Measurements from ENCODE around the gene INHBE.
"Not testable (repeated sequence)": the region's sequence is repeated elsewhere in the genome, so short reads cannot be mapped to it uniquely, and the experiment has no call there.

Gene INHBE

DNA sequence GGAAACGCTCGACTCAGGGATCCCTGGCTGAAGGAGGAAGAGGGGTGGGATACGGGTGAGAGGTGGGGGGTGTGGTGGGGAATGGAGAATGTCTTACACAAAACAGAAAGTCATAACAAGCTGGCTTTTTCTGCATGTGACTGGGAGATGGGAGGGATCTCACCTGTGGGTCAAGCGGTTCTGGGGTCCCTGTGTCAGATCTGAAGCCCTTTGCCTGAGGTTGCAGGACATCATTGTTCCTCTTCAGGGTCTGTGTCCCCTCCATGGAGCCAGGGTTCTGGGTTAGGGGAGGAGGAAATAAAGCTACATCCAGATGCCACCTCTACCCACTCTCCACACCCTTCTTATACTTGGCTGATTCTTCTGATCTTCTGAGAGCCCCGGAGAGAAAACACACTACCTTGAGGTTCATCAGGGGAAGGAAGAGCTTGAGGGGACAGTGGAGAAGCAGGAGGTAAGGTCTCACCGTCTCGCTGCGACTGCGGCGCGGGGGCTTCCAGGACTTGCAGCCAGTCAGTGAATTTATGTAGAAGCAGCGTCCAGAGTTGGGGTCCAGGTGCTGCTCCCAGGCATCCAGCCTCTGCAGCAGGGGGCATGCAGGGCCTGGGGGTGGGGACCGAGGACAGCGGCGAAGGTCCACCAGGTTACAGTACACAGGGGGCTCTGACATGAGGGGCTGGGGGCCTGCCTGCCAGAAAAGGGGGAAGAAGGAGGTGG, 22.0 kb downstream of the INHBE start:
- no peak for DNase-seq

DNA sequence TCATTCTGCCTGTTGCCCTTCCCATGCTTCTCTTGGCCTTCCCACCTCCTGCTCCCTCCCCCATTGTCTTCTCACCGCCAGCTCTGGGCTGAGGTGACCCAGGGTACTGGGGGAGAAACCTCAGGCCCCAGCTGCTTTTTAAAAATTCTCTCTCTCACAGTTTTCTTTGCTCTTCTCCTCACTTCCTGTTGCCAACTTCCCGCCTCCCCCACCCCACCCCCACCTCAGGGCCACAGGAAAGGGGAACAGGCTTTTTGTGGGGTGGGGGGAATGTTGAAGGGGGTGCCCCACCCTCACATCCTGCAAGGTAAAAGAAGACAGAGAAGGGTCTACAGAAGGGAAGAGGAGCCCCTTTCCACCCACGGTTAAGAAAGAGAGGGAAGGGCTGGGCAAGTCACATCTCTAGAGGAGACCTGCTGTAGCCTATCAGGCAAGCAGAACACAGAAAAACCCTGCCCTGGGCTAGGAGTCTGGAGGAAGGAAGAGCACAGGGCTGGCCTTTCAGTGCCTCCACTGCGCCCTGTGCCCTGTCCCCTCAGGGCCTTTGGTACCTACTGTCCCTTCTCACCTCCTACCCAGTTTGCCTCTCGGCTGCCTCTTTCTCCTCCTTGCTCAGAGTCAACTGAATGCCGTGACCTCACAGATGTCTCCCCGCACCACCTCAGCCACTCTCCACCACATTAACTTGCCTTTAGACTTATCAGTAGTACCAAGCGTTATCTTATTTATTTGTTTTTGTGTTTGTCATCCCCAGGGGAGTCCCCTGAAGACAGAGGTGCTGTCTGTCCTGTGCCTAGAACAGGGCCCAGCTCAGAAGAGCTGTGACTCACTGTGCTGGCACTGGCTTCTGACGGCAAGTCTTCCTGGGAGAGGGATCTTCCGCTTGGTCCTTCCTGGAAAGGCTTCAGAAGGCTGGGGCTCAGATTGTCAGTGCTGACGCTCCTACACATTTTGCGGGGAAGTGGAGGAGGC, 22.9 kb downstream of the INHBE start:
- no peak for DNase-seq

DNA sequence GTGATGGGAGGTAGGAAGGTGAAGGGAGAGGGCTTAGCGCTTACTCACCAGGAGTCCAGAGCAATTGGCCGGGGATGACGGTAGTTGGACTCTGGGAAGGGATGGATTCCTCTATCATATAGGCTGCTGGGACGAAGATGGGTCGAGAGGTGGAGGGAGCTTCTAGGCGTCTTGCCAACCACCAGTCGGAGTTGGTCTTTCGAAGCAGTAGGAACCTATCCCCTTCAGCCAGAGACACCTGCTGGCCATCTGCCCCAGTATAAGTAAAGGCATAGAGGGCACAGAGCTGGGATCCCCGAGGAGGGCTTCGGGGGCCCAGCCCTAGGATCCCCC, 23.9 kb downstream of the INHBE start:
- DNase-seq, result no peak

DNA sequence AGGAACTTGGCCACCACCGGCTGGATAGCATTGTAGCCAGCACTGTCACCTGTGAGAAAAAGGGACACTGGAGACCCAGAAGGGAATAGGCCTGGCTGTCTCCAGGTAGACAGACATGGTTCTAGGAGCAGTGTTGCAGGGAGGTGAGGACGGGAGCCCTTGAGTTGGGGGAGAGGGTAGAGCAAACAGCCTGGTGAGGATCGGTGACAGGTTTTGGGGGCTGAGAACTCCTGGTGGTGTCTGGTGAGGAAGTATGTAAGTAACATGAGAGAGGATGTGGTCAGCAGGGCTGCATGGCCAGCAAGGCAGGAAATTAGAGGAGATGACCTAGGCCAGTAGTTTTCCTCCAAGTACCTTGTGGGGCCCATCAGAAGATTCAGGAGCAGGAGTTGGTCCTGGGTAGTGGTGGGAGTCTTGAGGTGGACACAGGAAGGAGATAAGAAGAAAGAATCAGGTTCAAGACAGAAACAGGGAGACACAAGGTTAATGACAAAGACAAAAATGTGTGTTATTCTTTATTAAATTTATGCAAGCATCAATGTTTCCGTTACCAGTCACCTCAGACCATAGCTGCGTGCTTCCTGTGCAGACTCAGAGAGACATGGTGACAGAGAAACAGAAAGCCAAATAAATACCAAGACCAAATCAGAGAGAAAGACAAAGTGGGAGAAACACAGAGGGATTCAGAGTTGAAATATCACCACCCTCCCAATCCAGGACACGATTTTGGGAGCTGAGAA, 24.4 kb downstream of the INHBE start, which contains the start of gene ARHGAP9:
Gene ARHGAP9 (minus strand): TSS at position 491 of the 740 bp plus-strand sequence. CDS start 460 bp downstream, at position 31.
- DNase-seq, result no peak

DNA sequence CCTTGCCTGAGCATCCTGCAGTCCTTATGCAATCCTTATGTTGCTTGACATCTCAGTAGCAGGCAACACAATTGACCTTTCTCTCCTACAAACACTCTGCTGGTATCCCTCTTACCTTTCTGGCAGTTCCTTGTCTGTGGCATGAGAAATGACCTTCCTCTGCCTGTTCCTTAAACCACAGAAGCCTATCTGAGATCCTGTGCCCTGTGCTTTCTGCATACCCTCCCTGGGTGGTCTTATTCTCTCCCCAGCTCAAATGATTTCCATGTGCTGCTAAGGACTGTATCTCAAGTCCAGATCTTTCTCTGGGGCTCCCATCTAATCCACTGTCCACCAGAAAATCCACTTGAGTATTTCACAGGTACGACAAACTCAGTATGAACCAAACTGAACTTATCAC, 26.6 kb downstream of the INHBE start:
- DNase-seq, result no peak

DNA sequence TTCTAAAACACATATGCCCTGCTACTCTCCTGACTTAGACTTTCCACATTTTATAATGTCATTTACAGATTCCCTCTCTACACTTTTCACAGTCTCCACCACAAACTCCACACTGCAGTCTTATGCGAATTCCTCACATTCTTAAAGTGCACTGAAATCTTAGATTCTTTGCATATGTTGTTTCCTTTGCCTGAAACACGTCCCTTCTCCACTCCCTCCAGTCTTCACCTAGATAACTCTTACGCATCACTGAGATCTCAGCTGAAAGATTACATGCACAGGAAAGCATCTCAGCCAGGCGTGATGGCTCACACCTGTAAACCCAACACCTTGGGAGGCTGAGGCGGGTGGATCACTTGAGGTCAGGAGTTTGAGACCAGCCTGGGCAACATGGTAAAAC, 28.4 kb downstream of the INHBE start:
- no peak for DNase-seq

DNA sequence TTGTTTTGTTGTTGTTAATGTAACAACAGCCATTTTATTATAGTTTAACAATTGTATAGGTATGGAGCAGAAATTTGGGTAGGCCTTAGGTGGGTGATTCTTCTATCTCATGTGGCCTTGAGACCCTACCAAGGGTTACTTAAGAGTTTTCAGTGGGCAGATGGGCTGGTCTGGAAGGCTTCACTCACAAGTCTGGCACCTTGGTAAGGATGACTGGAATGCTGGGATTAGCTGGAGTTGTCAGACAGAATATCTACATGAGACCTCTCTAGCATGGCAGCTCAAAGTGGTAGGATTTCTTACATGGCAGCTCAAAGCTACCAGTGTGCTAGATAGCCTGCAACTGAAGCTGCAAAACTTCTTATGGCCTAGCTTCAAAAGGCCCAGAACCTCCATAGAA, 30.6 kb downstream of the INHBE start:
- DNase-seq, result no peak

DNA sequence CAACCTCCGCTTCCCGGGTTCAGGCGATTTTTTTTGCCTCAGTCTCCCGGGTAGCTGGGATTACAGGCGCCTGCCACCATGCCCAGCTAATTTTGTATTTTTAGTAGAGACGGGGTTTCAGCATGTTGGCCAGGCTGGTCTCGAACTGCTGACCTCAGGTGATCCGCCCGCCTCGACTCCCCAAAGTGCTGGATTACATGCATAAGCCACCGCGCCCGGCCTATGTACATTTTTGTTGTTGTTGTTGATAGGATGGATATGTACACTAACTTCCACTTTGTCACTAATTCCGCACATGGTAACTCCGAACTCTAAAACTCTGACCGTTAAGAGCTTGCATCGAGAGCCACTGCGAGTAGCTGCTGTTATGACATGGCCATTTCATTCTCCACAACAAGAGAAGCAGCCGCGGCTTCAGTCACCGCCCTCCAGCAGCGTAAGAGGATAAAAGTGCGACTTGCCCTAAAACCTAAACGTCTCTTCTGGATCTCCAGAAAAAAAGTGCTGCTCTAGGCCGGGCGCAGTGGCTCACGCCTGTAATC, 32.0 kb downstream of the INHBE start:
- DNase-seq, result no peak

DNA sequence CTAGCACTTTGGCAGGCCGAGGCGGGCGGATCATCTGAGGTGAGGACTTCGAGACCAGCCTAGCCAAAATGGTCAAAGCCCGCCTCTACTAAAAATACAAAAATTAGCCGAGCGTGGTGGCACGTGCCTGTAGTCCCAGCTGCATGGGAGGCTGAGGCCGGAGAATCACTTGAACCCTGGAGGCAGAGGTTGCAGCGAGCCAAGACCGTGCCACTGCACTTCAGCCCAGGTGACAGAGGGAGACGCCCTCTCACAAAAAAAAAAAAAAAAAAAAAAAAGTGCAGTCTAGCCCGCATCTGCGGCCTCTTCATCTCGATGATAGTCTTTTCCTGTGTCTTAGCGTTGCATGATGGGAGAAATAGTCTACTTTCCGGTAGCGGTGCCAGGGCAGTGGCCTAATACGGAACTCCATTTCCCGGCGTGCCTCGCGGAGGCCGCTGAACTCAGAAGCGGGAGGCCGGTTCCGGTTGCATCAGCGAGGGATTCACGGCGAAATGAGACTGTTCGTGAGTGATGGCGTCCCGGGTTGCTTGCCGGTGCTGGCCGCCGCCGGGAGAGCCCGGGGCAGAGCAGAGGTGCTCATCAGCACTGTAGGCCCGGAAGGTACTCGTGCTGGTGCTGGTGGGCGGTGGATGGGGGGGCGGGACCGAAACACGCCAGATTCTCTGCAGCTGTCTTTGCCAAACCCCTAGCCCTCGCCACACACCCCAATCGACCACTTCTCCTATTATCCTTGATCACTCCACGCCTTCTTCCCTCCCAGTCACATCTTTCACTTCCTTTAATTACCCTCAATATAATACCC, 32.7 kb downstream of the INHBE start, which contains the start of gene MARS1:
Gene MARS1 (plus strand): TSS at position 472 of the 805 bp plus-strand sequence. CDS start 23 bp downstream, at position 495.
- peak; percentile 92 for DNase-seq

DNA sequence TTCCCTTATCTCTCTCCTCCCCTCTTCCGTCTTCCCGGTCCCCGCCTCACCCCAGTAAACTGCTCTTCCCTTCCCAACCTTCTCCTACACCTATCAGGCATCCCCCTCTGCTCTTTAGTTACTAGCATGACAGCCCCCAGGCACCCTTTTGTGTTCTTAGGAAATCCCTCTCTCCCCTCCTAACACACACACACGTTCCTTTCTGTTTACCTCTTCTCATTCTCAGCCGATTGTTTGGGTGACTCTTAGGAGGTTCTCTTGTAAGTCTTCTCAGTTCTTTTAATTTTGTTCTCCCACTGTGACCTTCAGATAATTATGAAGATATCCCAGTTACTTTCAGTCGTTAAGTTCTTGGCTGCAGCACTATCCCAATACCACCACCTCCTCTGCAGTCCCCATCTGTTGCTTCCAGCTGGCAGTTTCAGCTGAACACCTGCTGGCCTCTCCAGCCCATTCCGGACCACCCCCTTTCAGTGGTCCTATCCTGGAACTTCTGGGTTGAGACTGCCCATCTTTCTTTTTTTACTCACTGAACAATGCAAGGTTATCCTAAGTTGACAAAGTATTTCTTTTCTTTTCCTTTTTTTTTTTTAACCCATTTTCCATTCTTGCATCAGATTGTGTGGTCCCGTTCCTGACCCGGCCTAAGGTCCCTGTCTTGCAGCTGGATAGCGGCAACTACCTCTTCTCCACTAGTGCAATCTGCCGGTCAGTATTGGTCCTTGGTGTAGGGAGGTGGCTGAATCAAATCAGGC, 33.5 kb downstream of the INHBE start:
- DNase-seq, result no peak

DNA sequence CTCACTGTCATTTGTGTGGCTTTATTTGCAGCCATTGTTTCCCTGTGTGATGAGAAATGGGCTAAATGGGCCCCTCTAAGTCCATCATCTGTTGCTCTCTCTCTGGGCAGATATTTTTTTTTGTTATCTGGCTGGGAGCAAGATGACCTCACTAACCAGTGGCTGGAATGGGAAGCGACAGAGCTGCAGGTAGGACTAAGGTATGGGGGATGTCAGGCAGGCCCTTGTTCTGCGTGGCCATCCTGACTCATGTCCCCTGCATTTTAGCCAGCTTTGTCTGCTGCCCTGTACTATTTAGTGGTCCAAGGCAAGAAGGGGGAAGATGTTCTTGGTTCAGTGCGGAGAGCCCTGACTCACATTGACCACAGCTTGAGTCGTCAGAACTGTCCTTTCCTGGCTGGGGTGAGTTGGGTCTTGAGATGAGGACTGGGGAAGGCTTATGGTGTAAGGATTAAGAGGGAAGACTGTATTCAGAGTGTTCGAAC, 34.1 kb downstream of the INHBE start:
- DNase-seq, result no peak

DNA sequence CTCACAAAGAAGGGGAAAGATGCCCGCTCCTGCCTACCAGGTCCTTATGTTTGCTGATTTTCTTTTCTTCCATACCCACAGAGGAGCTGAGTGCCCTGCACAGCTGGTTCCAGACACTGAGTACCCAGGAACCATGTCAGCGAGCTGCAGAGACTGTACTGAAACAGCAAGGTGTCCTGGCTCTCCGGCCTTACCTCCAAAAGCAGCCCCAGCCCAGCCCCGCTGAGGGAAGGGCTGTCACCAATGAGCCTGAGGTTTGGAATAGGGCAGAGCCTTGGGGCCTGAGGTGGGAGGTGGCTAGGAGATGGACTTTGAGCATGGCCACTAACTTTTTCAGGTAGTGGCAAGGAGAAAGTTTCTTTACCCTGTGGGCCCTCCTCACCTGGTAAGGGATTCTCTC, 35.0 kb downstream of the INHBE start:
- no peak for DNase-seq

DNA sequence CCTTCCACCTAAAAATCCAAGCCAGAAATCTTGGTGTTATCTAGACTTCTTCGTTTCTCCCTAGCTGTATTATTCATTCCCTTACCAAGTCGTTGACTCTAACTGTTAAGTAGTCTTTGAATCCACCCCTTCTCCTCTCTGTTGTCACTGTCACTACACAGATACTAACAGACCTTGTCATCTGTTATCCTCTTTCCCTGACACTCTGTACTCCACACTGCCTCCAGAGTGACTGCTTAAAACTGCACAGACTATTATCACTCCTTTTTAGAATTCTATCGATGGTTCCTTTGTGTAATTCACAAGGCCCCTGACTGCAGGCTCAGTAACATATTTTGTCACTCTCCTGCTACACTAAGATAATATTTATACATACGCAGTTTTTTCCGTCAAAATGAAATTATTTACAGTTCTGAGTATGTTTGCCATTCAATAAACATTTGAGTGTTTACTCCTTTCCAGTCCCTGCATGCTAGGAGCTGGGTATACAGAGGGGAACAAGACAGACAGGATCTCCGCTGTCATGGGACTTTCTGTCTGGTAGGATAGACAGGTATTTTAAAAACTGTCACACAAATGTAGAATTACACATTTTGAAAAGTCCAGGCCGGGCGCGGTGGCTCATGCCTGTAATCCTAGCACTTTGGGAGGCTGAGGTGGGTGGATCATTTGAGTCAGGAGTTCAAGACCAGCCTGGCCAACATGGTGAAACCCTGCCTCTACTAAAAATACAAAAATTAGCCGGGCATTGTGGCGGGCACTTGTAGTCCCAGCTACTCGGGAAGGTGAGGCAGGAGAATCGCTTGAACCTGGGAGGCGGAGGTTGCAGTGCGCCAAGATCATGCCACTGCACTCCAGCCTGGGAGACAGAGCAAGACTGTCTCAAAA, 36.5 kb downstream of the INHBE start:
- no peak for DNase-seq

DNA sequence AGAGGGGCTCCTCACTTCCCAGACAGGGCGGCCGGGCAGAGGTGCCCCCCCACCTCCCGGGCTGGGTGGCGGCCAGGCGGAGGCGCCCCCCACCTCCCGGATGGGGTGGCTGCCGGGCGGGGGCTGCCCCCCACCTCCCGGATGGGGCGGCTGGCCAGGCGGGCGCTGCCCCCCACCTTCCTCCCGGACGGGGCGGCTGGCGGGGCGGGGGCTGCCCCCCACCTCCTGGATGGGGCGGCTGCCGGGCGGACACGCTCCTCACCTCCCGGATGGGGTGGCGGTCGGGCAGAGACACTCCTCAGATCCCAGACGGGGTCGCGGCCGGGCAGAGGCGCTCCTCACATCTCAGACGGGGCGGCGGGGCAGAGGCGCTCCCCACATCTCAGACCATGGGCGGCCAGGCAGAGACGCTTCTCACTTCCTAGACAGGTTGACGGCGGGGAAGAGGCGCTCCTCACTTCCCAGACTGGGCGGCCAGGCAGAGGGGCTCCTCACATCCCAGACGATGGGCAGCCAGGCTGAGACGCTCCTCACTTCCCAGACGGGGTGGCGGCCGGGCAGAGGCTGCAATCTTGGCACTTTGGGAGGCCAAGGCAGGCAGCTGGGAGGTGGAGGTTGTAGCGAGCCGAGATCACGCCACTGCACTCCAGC, 40.1 kb downstream of the INHBE start:
- not testable (repeated sequence) for DNase-seq

DNA sequence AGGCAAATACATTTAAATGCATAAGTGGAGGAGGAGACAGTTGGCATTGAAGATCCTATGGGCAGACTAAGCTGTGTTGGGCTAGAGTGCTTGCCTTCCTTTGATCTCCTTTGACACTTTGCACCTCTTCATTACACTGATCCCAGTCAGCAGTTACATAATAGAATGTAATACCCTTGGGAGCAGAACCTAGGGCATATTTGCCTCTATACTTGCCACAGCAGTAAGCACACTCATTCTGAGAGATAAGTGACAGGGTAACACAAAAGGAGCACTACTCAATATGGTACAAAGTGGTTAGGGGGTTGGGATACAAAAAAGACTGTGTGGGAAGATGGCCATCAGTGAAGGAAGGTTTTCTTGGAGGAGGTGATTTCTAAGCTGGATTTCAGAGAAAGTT, 41.7 kb downstream of the INHBE start:
- no peak for DNase-seq

DNA sequence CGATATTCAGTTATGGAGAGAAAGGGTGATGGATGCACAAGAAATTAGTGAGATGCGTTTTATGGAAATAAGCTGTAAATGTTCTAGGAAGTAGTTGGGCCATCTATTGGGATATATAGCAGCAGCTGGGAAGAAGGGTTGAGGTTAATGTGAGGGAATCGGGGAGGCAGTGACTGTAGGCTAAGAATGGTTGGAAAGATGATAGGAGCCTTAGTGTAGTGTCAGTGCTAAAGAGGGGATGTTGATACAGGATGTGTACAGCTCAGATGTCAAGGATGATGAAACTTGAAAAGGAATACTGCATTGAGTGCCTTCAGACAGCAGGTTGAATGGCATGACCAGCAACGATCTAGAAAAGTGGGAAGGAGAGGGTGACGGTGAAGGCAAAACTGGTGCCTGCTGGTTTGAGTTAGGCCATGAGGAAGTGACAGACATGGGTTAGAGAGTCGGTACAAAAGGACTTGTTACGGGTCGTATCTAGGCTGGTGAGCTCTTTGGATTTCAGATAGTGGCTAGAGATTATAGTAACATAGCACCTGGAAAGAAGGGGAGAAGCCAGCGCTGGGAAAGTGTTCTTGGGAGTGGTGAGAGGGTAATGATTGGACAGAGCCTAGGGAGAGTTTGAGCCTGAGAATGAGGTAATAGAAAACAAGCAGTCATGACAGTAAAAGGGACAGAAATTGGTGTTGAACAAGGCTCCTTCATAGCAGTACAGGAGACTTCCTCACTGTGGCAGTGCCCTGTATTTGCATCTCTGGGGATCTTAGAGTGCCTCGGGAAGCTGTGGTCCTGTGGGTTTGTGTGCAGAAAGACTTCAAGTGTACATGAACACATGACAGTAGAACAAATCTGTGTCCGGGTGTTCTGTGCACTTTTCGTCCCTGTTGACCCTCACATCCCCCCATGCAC, 42.4 kb downstream of the INHBE start:
- no peak for DNase-seq

DNA sequence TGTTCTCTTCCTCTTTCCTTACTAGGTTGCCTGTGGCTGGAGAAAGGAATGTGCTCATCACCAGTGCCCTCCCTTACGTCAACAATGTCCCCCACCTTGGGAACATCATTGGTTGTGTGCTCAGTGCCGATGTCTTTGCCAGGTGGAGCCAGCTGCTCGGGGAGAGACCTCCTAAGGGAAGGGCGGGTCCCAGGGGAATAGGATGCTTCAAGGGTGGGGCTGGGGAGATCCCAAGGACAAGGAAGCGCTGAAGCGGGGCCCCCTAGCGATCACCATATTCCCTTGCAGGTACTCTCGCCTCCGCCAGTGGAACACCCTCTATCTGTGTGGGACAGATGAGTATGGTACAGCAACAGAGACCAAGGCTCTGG, 43.0 kb downstream of the INHBE start:
- DNase-seq, result no peak

DNA sequence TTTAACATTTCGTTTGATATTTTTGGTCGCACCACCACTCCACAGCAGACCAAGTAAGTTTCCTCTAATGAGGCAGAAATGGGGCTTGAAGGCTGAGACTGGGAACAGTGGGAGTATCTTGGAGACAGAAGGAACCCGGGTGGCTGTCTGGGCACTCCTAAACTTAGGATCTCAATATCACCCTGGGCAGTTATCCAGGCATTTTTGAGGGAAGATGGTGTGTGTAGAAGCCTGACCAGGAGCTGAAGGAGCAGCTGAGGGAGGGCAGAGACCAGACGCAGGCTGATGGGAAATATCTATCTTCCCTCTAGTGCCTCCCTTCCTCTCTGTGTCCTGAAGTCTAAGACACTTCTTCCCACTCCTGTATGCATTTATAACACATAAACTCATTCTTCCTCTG, 43.5 kb downstream of the INHBE start:
- DNase-seq, result no peak

DNA sequence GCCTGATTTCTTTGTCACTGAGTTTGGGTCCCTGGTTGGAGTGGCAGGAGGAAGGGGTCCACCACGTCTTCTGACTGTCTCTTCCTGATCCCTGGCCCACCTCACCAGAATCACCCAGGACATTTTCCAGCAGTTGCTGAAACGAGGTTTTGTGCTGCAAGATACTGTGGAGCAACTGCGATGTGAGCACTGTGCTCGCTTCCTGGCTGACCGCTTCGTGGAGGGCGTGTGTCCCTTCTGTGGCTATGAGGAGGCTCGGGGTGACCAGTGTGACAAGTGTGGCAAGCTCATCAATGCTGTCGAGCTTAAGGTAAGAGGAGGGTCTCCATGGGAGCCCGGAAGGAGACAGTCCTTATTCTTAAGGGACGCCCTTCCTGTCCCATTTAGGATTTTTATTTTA, 45.1 kb downstream of the INHBE start:
- no peak for DNase-seq
